Ovary (tissue), 9 donors: ENCODE results near the gene TPRG1. TPM values are rescaled to one million over a fixed set of nuclear protein-coding genes. Genes with fewer than 3 reads are reported as not detected.

Source experiments
- DNase-seq, 5 donors: peaks; one replicate each; pipeline ENCODE4 v3.0.0-alpha.2; 2019 to 2020
- H3K27ac ChIP-seq, 2 donors: fragments of 200-600 bp; one replicate each; pipeline versions ENCODE4 v1.5.1 to v1.8.0; 2019 to 2022
- H3K27me3 ChIP-seq: fragments of 200-600 bp; one replicate; pipeline ENCODE4 v1.8.0; 2022
- H3K36me3 ChIP-seq: fragments of 200-600 bp; sonication (generic); one replicate; pipeline ENCODE4 v1.5.1; 2019
- H3K4me1 ChIP-seq: one replicate; pipeline ENCODE4 v1.8.1; 2013; ENCODE audit warnings: mild to moderate bottlenecking, moderate library complexity; ENCODE audit not compliant: insufficient read depth
- H3K4me3 ChIP-seq: fragments of 200-600 bp; sonication (generic); one replicate; pipeline ENCODE4 v1.5.1; 2017
- H3K9me3 ChIP-seq, 2 donors: fragments of 200-600 bp in 1 of 2; sonication (generic) in 1 of 2; one replicate each; pipeline versions ENCODE4 v1.5.1 to v1.8.1; 2013 to 2019; ENCODE audit warnings: mild to moderate bottlenecking in 1 of 2, moderate library complexity in 1 of 2
- CTCF ChIP-seq, 3 donors: fragments of 450-650 bp in 2 of 3; fragments of 200-600 bp in 1 of 3; IDR thresholded peaks; one replicate each; pipeline versions ENCODE4 v1.5.1 to v1.8.0; 2016 to 2022; ENCODE audit warnings: antibody characterized with exemption in 3 of 3, mild to moderate bottlenecking in 1 of 3
- EP300 ChIP-seq: sonication (generic); formaldehyde crosslinking; IDR thresholded peaks from one replicate; pipeline ENCODE4 v1.6.1; 2017; ENCODE audit warnings: antibody characterized with exemption
- POLR2A ChIP-seq: fragments of 450-650 bp; IDR thresholded peaks from one replicate; pipeline ENCODE4 v1.6.1; 2017; ENCODE audit warnings: antibody characterized with exemption, mild to moderate bottlenecking, moderate library complexity
- WGBS, 3 donors: extraction: QIAGEN DNeasy Blood & Tissue Kit in 1 of 3; methylation state at CpG; one replicate each; pipeline versions ENCODE4 v1.1.5 to v1.1.7; 2013 to 2017; 5-methylcytosine and 5-hydroxymethylcytosine counted together
- intact Hi-C, 4 donors: fragments of 100-400 bp; cut with DNase I; formaldehyde crosslinking; loops; one replicate each; pipeline versions ENCODE4 v1.11.0 to v1.15.1; 2022 to 2023
- polyA plus RNA-seq, 2 donors: library from polyadenylated mRNA; stranded (reverse); fragments of 200-250 nt in 1 of 2; fragments of 350-450 nt in 1 of 2; fragmentation: Illumina TruSeq in 1 of 2; extraction: RNeasy Lipid Tissue Mini Kit (QIAGEN cat#74804) in 1 of 2; gene quantifications; one replicate each; pipeline ENCODE4 v1.2.3, GENCODE V29; 2013 to 2014
- total RNA-seq, 7 donors: library from RNA; depleted of rRNA in 2 of 7; stranded (reverse); fragments of >200 nt in 2 of 7; fragmentation: NEBNext Ultra II Directional in 3 of 7; extraction: Animal tissue kit (Norgen Biotek cat#: 25700) in 3 of 7; gene quantifications; one replicate each; pipeline versions ENCODE4 v1.1.0 to v1.2.4, GENCODE V29; 2016 to 2023
- donor health status: DM: no; HTN: no; CAD: no; lungs with moderate emphysema.
- donor health status: DM: no; HTN: no; CAD: no.
- donor health status: Bipolar disorder and iron deficiency.
- donor health status: DM: yes; HTN: yes; CAD: no.
- donor health status: DM: no; HTN: no; CAD: no.
- donor health status: DM: yes; HTN: yes; CAD: no.

Gene TPRG1
- total and polyA plus RNA-seq, 9 donors = 1.9 to 20.2 (median 7.5) TPM

DNA sequence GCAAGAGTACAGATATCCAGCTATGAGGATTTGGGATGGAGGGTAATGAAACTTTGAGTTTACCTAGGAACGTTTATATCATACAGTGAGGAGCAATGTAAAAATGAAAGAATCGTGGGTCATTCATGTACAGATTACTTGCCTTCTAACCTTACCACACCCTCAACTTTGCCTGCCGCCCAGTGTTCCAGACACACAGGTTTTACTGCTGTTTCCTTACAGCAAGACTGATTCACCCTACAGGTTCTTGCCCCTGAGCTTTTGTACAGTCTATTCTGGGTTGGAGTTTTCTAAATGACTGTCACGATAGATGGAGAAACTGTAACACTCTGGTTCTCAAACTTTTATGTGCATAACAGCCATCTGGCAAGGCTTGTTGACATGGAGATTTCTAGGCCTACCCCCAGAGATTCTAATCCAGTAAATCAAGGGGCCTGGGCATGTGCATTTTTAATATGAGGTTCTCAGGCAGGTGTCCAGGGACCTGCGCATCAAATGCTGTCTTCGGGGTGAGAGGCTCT lies 6.6 kb upstream of the TPRG1 start:
- Histone ChIP-seq H3K27ac (no peak overlapping the region), H3K4me3 (no peak overlapping the region), H3K36me3 (no peaks in the 10 kb centered on the region), H3K9me3 (no peaks in the 10 kb centered on the region), H3K4me1 (no peaks in the 10 kb centered on the region), H3K27me3 (no peaks in the 10 kb centered on the region)
- DNase-seq = no peak
- TF ChIP-seq EP300 (no peak), POLR2A (no peak), CTCF (IDR thresholded peaks at IDR 0.05) (no peak)
- intact Hi-C loops = no loop called here
- 86 to 93% (median 91%) methylated on average over 6 of the region's 6 CpGs for WGBS, 3 donors

DNA sequence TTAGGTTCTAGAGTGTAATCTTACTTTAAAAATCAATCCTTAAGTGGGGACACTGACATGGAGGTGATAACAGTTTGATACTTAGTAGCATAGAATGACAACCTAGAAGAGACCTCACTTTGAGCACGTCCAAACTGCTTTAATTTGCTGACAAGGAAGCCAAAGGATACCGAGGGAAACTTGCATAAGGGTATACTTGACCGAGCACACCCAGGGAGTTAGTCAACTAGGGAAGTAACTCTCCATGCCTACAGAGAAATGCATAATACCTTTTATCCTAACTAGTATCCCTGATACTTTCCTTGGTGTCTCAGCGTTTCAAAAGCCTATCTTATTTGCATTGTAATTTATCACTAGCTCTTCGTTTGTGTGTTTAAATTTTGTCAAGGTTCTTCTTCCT lies 5.5 kb upstream of the TPRG1 start:
- Histone ChIP-seq H3K4me1 (no peaks in the 10 kb centered on the region), H3K27ac (no peak overlapping the region), H3K9me3 (no peaks in the 10 kb centered on the region), H3K36me3 (no peaks in the 10 kb centered on the region), H3K4me3 (no peak overlapping the region), H3K27me3 (no peaks in the 10 kb centered on the region)
- intact Hi-C loops = no loop called here
- WGBS, 3 donors = 78 to 84% (median 80%) methylated on average over 5 of the region's 5 CpGs
- TF ChIP-seq EP300 (no peak), POLR2A (no peak), CTCF (IDR thresholded peaks at IDR 0.05) (no peak)
- DNase-seq = no peak

DNA sequence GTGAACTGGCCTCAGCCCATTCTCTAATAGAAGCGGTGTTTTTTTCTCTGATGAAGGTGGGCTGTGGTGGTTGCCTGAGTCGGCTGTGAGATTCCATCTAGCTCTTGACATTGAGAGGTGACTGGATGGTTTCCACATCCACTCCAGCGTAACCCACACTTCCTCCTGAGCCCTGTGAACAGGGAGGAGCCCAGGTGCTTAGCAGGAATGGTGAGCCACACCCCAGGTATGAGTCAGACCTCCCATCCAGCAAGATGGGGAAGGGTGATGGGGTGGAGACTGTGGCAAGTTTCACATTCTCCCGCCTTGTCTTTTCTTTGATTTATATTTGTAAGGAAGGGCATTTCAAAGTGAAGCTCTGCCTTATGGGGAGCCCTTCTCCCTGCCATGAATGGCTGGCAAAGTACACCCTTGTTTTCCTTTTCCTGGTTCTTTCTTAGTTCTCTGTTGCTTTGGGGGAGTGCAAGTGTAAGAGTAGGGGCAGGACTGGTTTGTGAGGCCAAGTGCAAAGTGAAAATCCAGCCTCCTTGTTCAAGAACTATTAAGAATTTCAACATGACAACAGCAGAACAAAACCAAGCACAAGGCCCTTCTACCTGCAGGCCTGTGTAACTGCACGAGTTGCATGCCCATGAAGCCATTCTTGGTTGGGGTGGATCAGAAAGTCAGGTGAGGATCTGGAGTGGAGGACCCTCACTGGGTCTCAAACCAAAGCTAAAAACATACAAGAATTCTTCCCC lies 4.6 kb upstream of the TPRG1 start:
- 87 to 94% (median 93%) methylated on average over 5 of the region's 5 CpGs for WGBS, 3 donors
- Histone ChIP-seq H3K27me3 (no peaks in the 10 kb centered on the region), H3K4me3 (no peak overlapping the region), H3K9me3 (no peaks in the 10 kb centered on the region), H3K27ac (no peak overlapping the region), H3K4me1 (no peaks in the 10 kb centered on the region), H3K36me3 (no peaks in the 10 kb centered on the region)
- TF ChIP-seq EP300 = no peak
- no peak for TF ChIP-seq CTCF (IDR thresholded peaks at IDR 0.05)
- TF ChIP-seq POLR2A = no peak
- intact Hi-C loops = no loop called here
- no peak for DNase-seq

- 94 to 98% (median 95%) methylated on average over 1 of the region's 1 CpG for WGBS, 3 donors
- TF ChIP-seq EP300 (no peak), POLR2A (no peak), CTCF (IDR thresholded peaks at IDR 0.05) (no peak)
- H3K4me1 ChIP-seq = no peaks in the 10 kb centered on the region
- no peaks in the 10 kb centered on the region for H3K36me3 ChIP-seq
- no peak for DNase-seq
- intact Hi-C loops = no loop called here
- no peak overlapping the region for H3K4me3 ChIP-seq
- no peaks in the 10 kb centered on the region for H3K27me3 ChIP-seq
- no peaks in the 10 kb centered on the region for H3K9me3 ChIP-seq
- H3K27ac ChIP-seq = no peak overlapping the region
These were observed 3.1 kb upstream of the TPRG1 start for GRCh38 chr3:189168711-189169110.
